Measurements from ENCODE around the gene CR2.
"Not testable (repeated sequence)": the region's sequence is repeated elsewhere in the genome, so short reads cannot be mapped to it uniquely, and the experiment has no call there.

DNA sequence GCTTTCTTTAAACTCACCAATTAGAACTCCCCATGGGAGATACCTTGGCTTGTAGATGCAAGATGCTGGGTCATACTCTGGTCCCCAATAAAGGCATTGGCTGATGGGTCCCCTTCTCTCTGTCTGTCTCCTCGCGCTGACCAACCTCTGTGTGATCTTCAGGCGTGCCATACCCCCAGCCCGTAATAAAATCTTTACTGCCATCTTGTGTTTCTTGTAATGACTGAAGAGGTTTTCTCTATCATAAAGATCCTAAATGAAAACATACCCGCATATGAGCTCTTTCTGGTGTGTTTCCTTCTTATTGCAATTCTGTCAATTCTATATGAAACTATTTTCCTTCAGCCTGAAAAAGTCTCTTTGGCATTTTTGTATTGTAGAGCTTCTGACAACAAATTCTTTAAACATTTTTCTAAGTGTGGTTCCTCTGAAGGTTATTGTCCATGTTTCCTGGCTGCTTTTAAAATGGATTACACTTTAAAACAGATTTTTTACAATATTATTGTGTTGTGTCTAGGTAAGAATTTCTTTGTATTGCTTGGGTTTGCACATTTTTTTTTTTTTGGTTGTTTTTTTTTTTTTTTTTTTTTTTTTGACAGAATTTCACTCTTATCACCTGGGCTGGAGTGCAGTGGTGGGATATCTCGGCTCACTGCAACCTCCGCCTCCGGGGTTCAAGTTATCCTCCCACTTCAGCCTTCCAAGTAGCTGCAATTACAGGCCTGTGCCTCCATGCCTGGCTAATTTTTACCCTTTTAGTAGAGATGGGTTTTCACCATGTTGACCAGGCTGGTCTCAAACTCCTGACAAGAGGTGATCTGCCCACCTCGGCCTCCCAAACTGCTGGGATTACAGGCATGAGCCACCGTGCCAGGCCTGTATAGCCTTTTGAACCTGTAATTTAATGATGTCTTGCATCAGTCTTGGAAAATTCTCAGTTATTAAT lies 66.5 kb downstream of the CR2 start:
- TF ChIP-seq, protein P1, sequence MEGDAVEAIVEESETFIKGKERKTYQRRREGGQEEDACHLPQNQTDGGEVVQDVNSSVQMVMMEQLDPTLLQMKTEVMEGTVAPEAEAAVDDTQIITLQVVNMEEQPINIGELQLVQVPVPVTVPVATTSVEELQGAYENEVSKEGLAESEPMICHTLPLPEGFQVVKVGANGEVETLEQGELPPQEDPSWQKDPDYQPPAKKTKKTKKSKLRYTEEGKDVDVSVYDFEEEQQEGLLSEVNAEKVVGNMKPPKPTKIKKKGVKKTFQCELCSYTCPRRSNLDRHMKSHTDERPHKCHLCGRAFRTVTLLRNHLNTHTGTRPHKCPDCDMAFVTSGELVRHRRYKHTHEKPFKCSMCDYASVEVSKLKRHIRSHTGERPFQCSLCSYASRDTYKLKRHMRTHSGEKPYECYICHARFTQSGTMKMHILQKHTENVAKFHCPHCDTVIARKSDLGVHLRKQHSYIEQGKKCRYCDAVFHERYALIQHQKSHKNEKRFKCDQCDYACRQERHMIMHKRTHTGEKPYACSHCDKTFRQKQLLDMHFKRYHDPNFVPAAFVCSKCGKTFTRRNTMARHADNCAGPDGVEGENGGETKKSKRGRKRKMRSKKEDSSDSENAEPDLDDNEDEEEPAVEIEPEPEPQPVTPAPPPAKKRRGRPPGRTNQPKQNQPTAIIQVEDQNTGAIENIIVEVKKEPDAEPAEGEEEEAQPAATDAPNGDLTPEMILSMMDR (conservative IDR thresholded peaks at IDR 0.05; ENCODE audit: low read depth, low read length) = not testable (repeated sequence)
- not testable (repeated sequence) for TF ChIP-seq EZH2 (IDR thresholded peaks at IDR 0.05; ENCODE audit: low read length, unreplicated experiment)
